Endometrial microvascular endothelial cells (primary cell): Measurements from ENCODE around the gene AK5. TPM values are rescaled to one million over a fixed set of nuclear protein-coding genes. Genes with fewer than 3 reads are reported as not detected.
"Not testable (repeated sequence)": the region's sequence is repeated elsewhere in the genome, so short reads cannot be mapped to it uniquely, and the experiment has no call there.

Source experiments
- in situ Hi-C: cut with HindIII; loops from 2 replicates; pipeline ENCODE4 v1.10.0; 2017; ENCODE audit warnings: low sequenced_read_pairs, low pct_unique_long_range_greater_than_20kb; ENCODE audit errors: inconsistent ontology term
- total RNA-seq: library from RNA; depleted of rRNA; stranded (reverse); fragments of >200 nt; gene quantifications from one replicate; pipeline ENCODE4 v1.2.3, GENCODE V29; 2015; ENCODE audit errors: inconsistent ontology term

AK5 gene
- total RNA-seq, 1 donor from 2014 or later: 53.1 TPM

GRCh38 chr1:77385551-77385950 is 103.7 kb downstream of the AK5 start:
- in situ Hi-C loops: no loop called here

- in situ Hi-C loops: no loop called here
These were observed 104.5 kb downstream of the AK5 start for GRCh38 chr1:77386276-77386675.

GRCh38 chr1:77387553-77387952 is 105.7 kb downstream of the AK5 start:
- in situ Hi-C loops: no loop called here

- in situ Hi-C loops: no loop called here
These were observed 106.8 kb downstream of the AK5 start for GRCh38 chr1:77388661-77389060.

GRCh38 chr1:77392486-77392885 is 110.7 kb downstream of the AK5 start:
- in situ Hi-C loops: no loop called here

GRCh38 chr1:77394166-77394565 is 112.3 kb downstream of the AK5 start:
- in situ Hi-C loops: no loop called here

GRCh38 chr1:77395051-77395450 is 113.2 kb downstream of the AK5 start:
- in situ Hi-C loops: no loop called here

GRCh38 chr1:77398152-77398551 is 116.3 kb downstream of the AK5 start:
- in situ Hi-C loops: no loop called here

- in situ Hi-C loops: no loop called here
These were observed 117.6 kb downstream of the AK5 start for GRCh38 chr1:77399250-77400086.

- in situ Hi-C loops: no loop called here
These were observed 119.0 kb downstream of the AK5 start for GRCh38 chr1:77400781-77401180.

- in situ Hi-C loops: no loop called here
These were observed 119.6 kb downstream of the AK5 start for GRCh38 chr1:77401384-77401783.

- in situ Hi-C loops: no loop called here
These were observed 123.4 kb downstream of the AK5 start for GRCh38 chr1:77405186-77405585.

GRCh38 chr1:77406661-77407060 is 124.8 kb downstream of the AK5 start:
- in situ Hi-C loops: no loop called here

- in situ Hi-C loops: no loop called here
These were observed 126.0 kb downstream of the AK5 start for GRCh38 chr1:77407738-77408375.

GRCh38 chr1:77408933-77409332 is 127.1 kb downstream of the AK5 start:
- in situ Hi-C loops: not testable (repeated sequence)

- in situ Hi-C loops: no loop called here
These were observed 130.4 kb downstream of the AK5 start for GRCh38 chr1:77412069-77412819.

- in situ Hi-C loops: no loop called here
These were observed 131.2 kb downstream of the AK5 start for GRCh38 chr1:77412820-77413530.

- in situ Hi-C loops: no loop called here
These were observed 131.9 kb downstream of the AK5 start for GRCh38 chr1:77413541-77414335.
